Measurements from ENCODE around the gene N4BP2L2. TPM values are rescaled to one million over a fixed set of nuclear protein-coding genes. Genes with fewer than 3 reads are reported as not detected.

The N4BP2L2 gene
- total and polyA plus RNA-seq, 2 donors (not counting 3 experiments of a cell fraction or from before 2014, with no cell fraction given) = 21.7 to 101 TPM

- ChIA-PET CTCF (no interaction called here), POLR2A (no interaction called here)
- FAIRE-seq (no peak), DNase-seq (ENCODE audit: low read depth, low spot score) (no peak)
- no TSS peak for BruUV-seq (replicated peaks)
- Histone ChIP-seq H3K9me1 (replicated peaks; ENCODE audit: control insufficient read depth, extremely low read depth, insufficient read depth, low read length) (no peaks in the 10 kb centered on the region), H3K27me3 (ENCODE audit: control insufficient read depth in 2 of 2, insufficient read depth in 2 of 2, low read length in 2 of 2) (no peaks in the 10 kb centered on the region), H2AFZ (ENCODE audit: low read depth, low read length) (no peak overlapping the region), H3K9ac (replicated peaks; ENCODE audit: extremely low read depth, insufficient read depth, low read length) (no peak overlapping the region), H3K27ac (ENCODE audit: insufficient read depth, low read depth, low read length) (no peak overlapping the region), H4K20me1 (replicated peaks; ENCODE audit: control insufficient read depth, extremely low read depth, insufficient read depth, low read length) (no peaks in the 10 kb centered on the region), H3K79me2 (ENCODE audit: control insufficient read depth, insufficient read depth, low read length) (no peaks in the 10 kb centered on the region), H3K4me3 (replicated peaks in 1 of 3; ENCODE audit: insufficient read depth in 1 of 3, low read depth in 1 of 3, low read length in 3 of 3) (no peak overlapping the region), H3K4me1 (ENCODE audit: control insufficient read depth, extremely low read depth, insufficient read depth, low read length) (no peaks in the 10 kb centered on the region), H3K9me3 (replicated peaks; ENCODE audit: control insufficient read depth, insufficient read depth, low read length) (no peaks in the 10 kb centered on the region), H3K36me3 (ENCODE audit: control insufficient read depth in 2 of 2, extremely low read depth in 1 of 2, insufficient read depth in 2 of 2, low read length in 2 of 2) (no peaks in the 10 kb centered on the region), H3K4me2 (ENCODE audit: insufficient read depth, low read length) (no peak overlapping the region)
- dilution Hi-C loops (cut with MboI; ENCODE audit: extremely low pct_ligation_motif_present, low sequenced_read_pairs) = no loop called here
- intact Hi-C loops (cut with micrococcal nuclease) = no loop called here
- TF ChIP-seq MYC (IDR thresholded peaks at IDR 0.05; ENCODE audit: low read depth, low read length) = no peak
Measured at GRCh38 chr13:32495429-32495828, 43.2 kb downstream of the N4BP2L2 start.

DNA sequence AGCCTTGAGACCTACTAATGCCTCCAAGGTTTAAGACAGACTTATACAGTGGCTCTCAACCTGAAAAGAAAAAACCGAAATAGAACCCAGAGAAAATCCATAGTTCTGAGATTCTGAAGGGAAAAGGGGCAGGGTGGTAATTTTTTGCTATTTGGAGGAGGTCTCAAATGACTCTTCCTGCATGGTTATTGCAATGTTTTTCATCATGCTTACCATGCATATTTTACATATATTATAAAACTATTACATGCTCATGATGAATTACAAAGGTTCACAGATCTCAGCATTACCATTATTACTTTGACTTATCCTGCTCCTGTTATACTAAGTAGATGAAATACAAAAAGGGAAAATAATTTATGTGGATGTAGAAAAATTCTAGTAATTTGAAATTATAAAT is 47.6 kb downstream of the N4BP2L2 start:
- Histone ChIP-seq H3K79me2 (ENCODE audit: control insufficient read depth, insufficient read depth, low read length) (no peaks in the 10 kb centered on the region), H3K9ac (replicated peaks; ENCODE audit: extremely low read depth, insufficient read depth, low read length) (no peak overlapping the region), H4K20me1 (replicated peaks; ENCODE audit: control insufficient read depth, extremely low read depth, insufficient read depth, low read length) (no peaks in the 10 kb centered on the region), H3K9me1 (replicated peaks; ENCODE audit: control insufficient read depth, extremely low read depth, insufficient read depth, low read length) (no peaks in the 10 kb centered on the region), H3K4me3 (replicated peaks in 1 of 3; ENCODE audit: insufficient read depth in 1 of 3, low read depth in 1 of 3, low read length in 3 of 3) (no peak overlapping the region), H3K9me3 (replicated peaks; ENCODE audit: control insufficient read depth, insufficient read depth, low read length) (no peaks in the 10 kb centered on the region), H2AFZ (ENCODE audit: low read depth, low read length) (no peak overlapping the region), H3K4me2 (ENCODE audit: insufficient read depth, low read length) (no peak overlapping the region), H3K36me3 (ENCODE audit: control insufficient read depth in 2 of 2, extremely low read depth in 1 of 2, insufficient read depth in 2 of 2, low read length in 2 of 2) (no peaks in the 10 kb centered on the region), H3K27ac (ENCODE audit: insufficient read depth, low read depth, low read length) (no peak overlapping the region), H3K4me1 (ENCODE audit: control insufficient read depth, extremely low read depth, insufficient read depth, low read length) (no peaks in the 10 kb centered on the region), H3K27me3 (ENCODE audit: control insufficient read depth in 2 of 2, insufficient read depth in 2 of 2, low read length in 2 of 2) (no peaks in the 10 kb centered on the region)
- dilution Hi-C loops (cut with MboI; ENCODE audit: extremely low pct_ligation_motif_present, low sequenced_read_pairs) = no loop called here
- no peak for DNase-seq (ENCODE audit: low read depth, low spot score)
- CTCF ChIA-PET = no interaction called here
- intact Hi-C loops (cut with micrococcal nuclease) = no loop called here
- FAIRE-seq = no peak
- TF ChIP-seq GATA2 (IDR thresholded peaks at IDR 0.05; ENCODE audit: insufficient read depth, insufficient read length, low read depth, low read length) = no peak
- TF ChIP-seq JUN (IDR thresholded peaks at IDR 0.05; ENCODE audit: borderline replicate concordance, insufficient read depth, insufficient read length, low read depth) = no peak
- no peak for TF ChIP-seq EZH2 (IDR thresholded peaks at IDR 0.05; ENCODE audit: borderline replicate concordance, low read depth, low read length, severe bottlenecking)
- TF ChIP-seq POLR2A (IDR thresholded peaks at IDR 0.05; ENCODE audit: low read depth, low read length) = no peak
- no peak for TF ChIP-seq MYC (IDR thresholded peaks at IDR 0.05; ENCODE audit: low read depth, low read length)
- TF ChIP-seq, protein P1, sequence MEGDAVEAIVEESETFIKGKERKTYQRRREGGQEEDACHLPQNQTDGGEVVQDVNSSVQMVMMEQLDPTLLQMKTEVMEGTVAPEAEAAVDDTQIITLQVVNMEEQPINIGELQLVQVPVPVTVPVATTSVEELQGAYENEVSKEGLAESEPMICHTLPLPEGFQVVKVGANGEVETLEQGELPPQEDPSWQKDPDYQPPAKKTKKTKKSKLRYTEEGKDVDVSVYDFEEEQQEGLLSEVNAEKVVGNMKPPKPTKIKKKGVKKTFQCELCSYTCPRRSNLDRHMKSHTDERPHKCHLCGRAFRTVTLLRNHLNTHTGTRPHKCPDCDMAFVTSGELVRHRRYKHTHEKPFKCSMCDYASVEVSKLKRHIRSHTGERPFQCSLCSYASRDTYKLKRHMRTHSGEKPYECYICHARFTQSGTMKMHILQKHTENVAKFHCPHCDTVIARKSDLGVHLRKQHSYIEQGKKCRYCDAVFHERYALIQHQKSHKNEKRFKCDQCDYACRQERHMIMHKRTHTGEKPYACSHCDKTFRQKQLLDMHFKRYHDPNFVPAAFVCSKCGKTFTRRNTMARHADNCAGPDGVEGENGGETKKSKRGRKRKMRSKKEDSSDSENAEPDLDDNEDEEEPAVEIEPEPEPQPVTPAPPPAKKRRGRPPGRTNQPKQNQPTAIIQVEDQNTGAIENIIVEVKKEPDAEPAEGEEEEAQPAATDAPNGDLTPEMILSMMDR (IDR thresholded peaks at IDR 0.05; ENCODE audit: extremely low read depth in 1 of 2, insufficient read depth in 1 of 2, low read depth in 1 of 2, low read length in 2 of 2) = no peak
- TF ChIP-seq, protein P2, sequence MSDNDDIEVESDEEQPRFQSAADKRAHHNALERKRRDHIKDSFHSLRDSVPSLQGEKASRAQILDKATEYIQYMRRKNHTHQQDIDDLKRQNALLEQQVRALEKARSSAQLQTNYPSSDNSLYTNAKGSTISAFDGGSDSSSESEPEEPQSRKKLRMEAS (IDR thresholded peaks at IDR 0.05; ENCODE audit: insufficient read depth, insufficient read length) = no peak
- no peak for TF ChIP-seq POLR2AphosphoS5 (IDR thresholded peaks at IDR 0.05; ENCODE audit: insufficient read depth, low read depth, low read length)
- TF ChIP-seq FOS (IDR thresholded peaks at IDR 0.05; ENCODE audit: borderline replicate concordance, insufficient read depth, low read length) = no peak
- BruUV-seq (replicated peaks) = no TSS peak
- POLR2A ChIA-PET = no interaction called here
